Mucosa of rectum (tissue), 2 donors: ENCODE results near the gene BMPR1B.
"Not testable (repeated sequence)": the region's sequence is repeated elsewhere in the genome, so short reads cannot be mapped to it uniquely, and the experiment has no call there.

Experiments
- H3K27ac ChIP-seq, 2 donors: one replicate each; pipeline ENCODE4 v1.7.0; 2013; ENCODE audit warnings: inconsistent platforms in 2 of 2, low read depth in 2 of 2, low read length in 2 of 2
- H3K27me3 ChIP-seq, 2 donors: one replicate each; pipeline ENCODE4 v1.7.0; 2013; ENCODE audit warnings: low read length in 2 of 2; ENCODE audit not compliant: control insufficient read depth in 2 of 2, insufficient read depth in 2 of 2
- H3K36me3 ChIP-seq, 2 donors: one replicate each; pipeline ENCODE4 v1.7.0; 2013; ENCODE audit warnings: low read length in 2 of 2; ENCODE audit not compliant: control insufficient read depth in 2 of 2, insufficient read depth in 2 of 2
- H3K4me1 ChIP-seq, 2 donors: one replicate each; pipeline ENCODE4 v1.7.0; 2013; ENCODE audit warnings: low read length in 2 of 2, mild to moderate bottlenecking in 1 of 2; ENCODE audit not compliant: control insufficient read depth in 2 of 2, insufficient read depth in 2 of 2
- H3K4me3 ChIP-seq, 2 donors: one replicate each; pipeline ENCODE4 v1.7.0; 2013; ENCODE audit warnings: low read length in 2 of 2
- H3K9ac ChIP-seq, 2 donors: one replicate each; pipeline ENCODE4 v1.7.0; 2013; ENCODE audit warnings: low read length in 2 of 2, low read depth in 1 of 2, mild to moderate bottlenecking in 1 of 2
- H3K9me3 ChIP-seq, 2 donors: one replicate each; pipeline ENCODE4 v1.7.0; 2013; ENCODE audit warnings: low read length in 2 of 2; ENCODE audit not compliant: control insufficient read depth in 2 of 2
- donor health status: healthy.
- donor health status: Normal muscosa, but diverticular disease.

BMPR1B gene

GRCh38 chr4:94827481-94828110, 69.8 kb downstream of the BMPR1B start:
- H3K9ac ChIP-seq: no peak overlapping the region
- H3K36me3 ChIP-seq: no peaks in the 10 kb centered on the region
- H3K27me3 ChIP-seq: peaks cover 0 to 2% of the 10 kb centered on the region in 2 donors
- no peaks in the 10 kb centered on the region for H3K4me1 ChIP-seq
- no peak overlapping the region for H3K27ac ChIP-seq
- no peaks in the 10 kb centered on the region for H3K9me3 ChIP-seq
- no peak overlapping the region for H3K4me3 ChIP-seq

- no peak overlapping the region for H3K9ac ChIP-seq
- H3K36me3 ChIP-seq: no peaks in the 10 kb centered on the region
- peaks cover 0 to 2% of the 10 kb centered on the region in 2 donors for H3K27me3 ChIP-seq
- no peaks in the 10 kb centered on the region for H3K9me3 ChIP-seq
- no peaks in the 10 kb centered on the region for H3K4me1 ChIP-seq
- H3K4me3 ChIP-seq: no peak overlapping the region
- H3K27ac ChIP-seq: no peak overlapping the region
Measured at GRCh38 chr4:94828882-94829281, 71.1 kb downstream of the BMPR1B start.

GRCh38 chr4:94831607-94832006, 73.9 kb downstream of the BMPR1B start:
- Histone ChIP-seq H3K27ac (no peak overlapping the region), H3K9me3 (no peaks in the 10 kb centered on the region), H3K4me3 (no peak overlapping the region), H3K36me3 (no peaks in the 10 kb centered on the region), H3K4me1 (no peaks in the 10 kb centered on the region), H3K27me3 (no peaks in the 10 kb centered on the region), H3K9ac (no peak overlapping the region)

GRCh38 chr4:94832329-94832728, 74.6 kb downstream of the BMPR1B start:
- not testable (repeated sequence) for H3K4me1 ChIP-seq, H3K9ac ChIP-seq, H3K4me3 ChIP-seq, H3K36me3 ChIP-seq, H3K9me3 ChIP-seq, H3K27me3 ChIP-seq, H3K27ac ChIP-seq

GRCh38 chr4:94833394-94833793, 75.6 kb downstream of the BMPR1B start:
- no peaks in the 10 kb centered on the region for H3K36me3 ChIP-seq
- no peak overlapping the region for H3K27ac ChIP-seq
- H3K4me3 ChIP-seq: no peak overlapping the region
- no peaks in the 10 kb centered on the region for H3K4me1 ChIP-seq
- H3K9me3 ChIP-seq: no peaks in the 10 kb centered on the region
- no peaks in the 10 kb centered on the region for H3K27me3 ChIP-seq
- H3K9ac ChIP-seq: no peak overlapping the region

GRCh38 chr4:94834501-94834900, 76.7 kb downstream of the BMPR1B start:
- Histone ChIP-seq H3K27me3 (no peaks in the 10 kb centered on the region), H3K9ac (no peak overlapping the region), H3K4me3 (no peak overlapping the region), H3K36me3 (no peaks in the 10 kb centered on the region), H3K9me3 (no peaks in the 10 kb centered on the region), H3K4me1 (no peaks in the 10 kb centered on the region), H3K27ac (no peak overlapping the region)

- H3K4me3 ChIP-seq, H3K9ac ChIP-seq, H3K9me3 ChIP-seq, H3K4me1 ChIP-seq, H3K36me3 ChIP-seq, H3K27me3 ChIP-seq, H3K27ac ChIP-seq: not testable (repeated sequence)
Measured at GRCh38 chr4:94841166-94841863, 83.6 kb downstream of the BMPR1B start.

GRCh38 chr4:94841864-94842221, 84.1 kb downstream of the BMPR1B start:
- Histone ChIP-seq H3K4me1 (no peaks in the 10 kb centered on the region), H3K27ac (no peak overlapping the region), H3K36me3 (no peaks in the 10 kb centered on the region), H3K4me3 (no peak overlapping the region), H3K9ac (no peak overlapping the region), H3K9me3 (no peaks in the 10 kb centered on the region), H3K27me3 (no peaks in the 10 kb centered on the region)

- Histone ChIP-seq H3K27me3 (no peaks in the 10 kb centered on the region), H3K4me1 (no peaks in the 10 kb centered on the region), H3K4me3 (no peak overlapping the region), H3K27ac (no peak overlapping the region), H3K9ac (no peak overlapping the region), H3K9me3 (no peaks in the 10 kb centered on the region), H3K36me3 (no peaks in the 10 kb centered on the region)
Measured at GRCh38 chr4:94843216-94843615, 85.5 kb downstream of the BMPR1B start.

- Histone ChIP-seq H3K9ac (no peak overlapping the region), H3K27me3 (no peaks in the 10 kb centered on the region), H3K4me1 (no peaks in the 10 kb centered on the region), H3K27ac (no peak overlapping the region), H3K36me3 (no peaks in the 10 kb centered on the region), H3K9me3 (no peaks in the 10 kb centered on the region), H3K4me3 (no peak overlapping the region)
Measured at GRCh38 chr4:94848326-94848725, 90.6 kb downstream of the BMPR1B start.
